ENCODE measurements around the gene AKIRIN2. TPM values are rescaled to one million over a fixed set of nuclear protein-coding genes. Genes with fewer than 3 reads are reported as not detected.

Gene AKIRIN2
- total and polyA plus RNA-seq, 2 experiments from 2014 or later, result 66.7 to 82.6 TPM

DNA sequence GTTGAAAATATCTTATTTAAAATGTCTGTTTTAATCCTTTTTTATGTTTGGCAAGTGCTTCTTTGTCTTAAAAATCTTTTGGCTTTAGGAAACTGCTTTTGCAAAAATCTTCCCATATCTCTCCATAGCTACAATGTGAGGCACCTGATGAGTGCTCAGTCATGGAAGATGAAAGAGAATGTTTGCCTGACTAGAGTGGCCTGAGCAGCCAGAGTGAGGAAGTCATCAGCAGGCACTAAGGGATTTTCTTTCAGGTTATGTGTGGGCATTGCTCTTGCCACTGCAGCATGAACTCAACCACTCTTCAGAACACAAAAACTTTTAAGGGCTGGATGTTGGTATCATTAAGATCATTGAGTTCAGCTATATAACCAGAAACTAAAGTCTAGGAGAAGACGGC lies 47.9 kb downstream of the AKIRIN2 start:
- no peaks in the 10 kb centered on the region for H3K27me3 ChIP-seq
- no peak overlapping the region for H3K4me3 ChIP-seq
- DNase-seq (ENCODE audit: low read depth in 1 of 2, low spot score in 1 of 2), result peak in 1 of 2 donors; percentile 19
- peaks cover 3% of the 10 kb centered on the region for H3K36me3 ChIP-seq
- H3K27ac ChIP-seq, result no peak overlapping the region
- peaks cover 15% of the 10 kb centered on the region for H3K4me1 ChIP-seq (ENCODE audit: low read depth)
- TF ChIP-seq, protein P1, sequence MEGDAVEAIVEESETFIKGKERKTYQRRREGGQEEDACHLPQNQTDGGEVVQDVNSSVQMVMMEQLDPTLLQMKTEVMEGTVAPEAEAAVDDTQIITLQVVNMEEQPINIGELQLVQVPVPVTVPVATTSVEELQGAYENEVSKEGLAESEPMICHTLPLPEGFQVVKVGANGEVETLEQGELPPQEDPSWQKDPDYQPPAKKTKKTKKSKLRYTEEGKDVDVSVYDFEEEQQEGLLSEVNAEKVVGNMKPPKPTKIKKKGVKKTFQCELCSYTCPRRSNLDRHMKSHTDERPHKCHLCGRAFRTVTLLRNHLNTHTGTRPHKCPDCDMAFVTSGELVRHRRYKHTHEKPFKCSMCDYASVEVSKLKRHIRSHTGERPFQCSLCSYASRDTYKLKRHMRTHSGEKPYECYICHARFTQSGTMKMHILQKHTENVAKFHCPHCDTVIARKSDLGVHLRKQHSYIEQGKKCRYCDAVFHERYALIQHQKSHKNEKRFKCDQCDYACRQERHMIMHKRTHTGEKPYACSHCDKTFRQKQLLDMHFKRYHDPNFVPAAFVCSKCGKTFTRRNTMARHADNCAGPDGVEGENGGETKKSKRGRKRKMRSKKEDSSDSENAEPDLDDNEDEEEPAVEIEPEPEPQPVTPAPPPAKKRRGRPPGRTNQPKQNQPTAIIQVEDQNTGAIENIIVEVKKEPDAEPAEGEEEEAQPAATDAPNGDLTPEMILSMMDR (IDR thresholded peaks at IDR 0.05; ENCODE audit: low read depth, low read length), result no peak
- no peaks in the 10 kb centered on the region for H3K9me3 ChIP-seq (ENCODE audit: low read depth)

DNA sequence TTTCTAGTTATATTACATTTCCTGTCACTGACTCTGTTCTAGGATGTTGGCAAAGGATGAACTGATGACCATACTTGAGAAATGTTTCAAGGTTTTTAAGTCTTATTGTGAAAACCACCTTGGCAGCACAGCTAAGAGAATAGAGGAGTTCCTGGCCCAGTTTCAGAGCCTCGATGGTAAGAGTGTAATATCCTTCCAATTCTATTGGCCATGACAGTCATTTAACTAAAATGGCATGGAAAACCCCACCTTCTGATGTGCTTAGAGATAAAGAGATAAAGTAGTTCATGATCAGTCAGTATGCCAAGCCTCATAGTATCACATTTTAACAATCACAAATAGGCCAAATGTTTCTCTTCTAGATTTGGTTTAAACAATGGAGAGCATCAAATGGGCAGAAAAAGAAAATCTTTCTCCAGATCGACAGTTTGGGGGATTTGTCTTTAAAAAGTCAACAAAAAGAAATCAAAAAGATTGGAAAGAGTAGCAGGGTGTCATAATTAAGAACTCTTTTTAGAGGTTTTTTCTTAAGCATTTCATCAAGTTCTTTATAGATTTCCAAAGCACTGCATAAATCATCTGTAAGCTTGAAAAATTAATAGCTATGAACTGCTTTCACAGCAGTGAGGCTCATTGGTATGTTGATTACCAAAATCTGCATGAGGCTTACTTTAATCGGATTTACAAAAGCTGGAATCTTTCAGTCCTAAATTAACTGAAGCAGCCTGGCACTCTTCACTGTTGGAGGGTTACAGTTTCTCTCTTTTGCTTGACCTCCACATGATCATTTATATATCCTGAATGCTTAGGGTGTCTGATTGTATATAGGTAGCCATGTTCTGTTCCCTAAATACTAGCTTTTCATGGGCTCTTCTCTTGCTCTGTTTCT lies 48.7 kb downstream of the AKIRIN2 start:
- H3K36me3 ChIP-seq, result peaks cover 3% of the 10 kb centered on the region
- H3K4me1 ChIP-seq (ENCODE audit: low read depth), result peaks cover 10% of the 10 kb centered on the region
- DNase-seq (ENCODE audit: low read depth in 1 of 2, low spot score in 1 of 2), result no peak

DNA sequence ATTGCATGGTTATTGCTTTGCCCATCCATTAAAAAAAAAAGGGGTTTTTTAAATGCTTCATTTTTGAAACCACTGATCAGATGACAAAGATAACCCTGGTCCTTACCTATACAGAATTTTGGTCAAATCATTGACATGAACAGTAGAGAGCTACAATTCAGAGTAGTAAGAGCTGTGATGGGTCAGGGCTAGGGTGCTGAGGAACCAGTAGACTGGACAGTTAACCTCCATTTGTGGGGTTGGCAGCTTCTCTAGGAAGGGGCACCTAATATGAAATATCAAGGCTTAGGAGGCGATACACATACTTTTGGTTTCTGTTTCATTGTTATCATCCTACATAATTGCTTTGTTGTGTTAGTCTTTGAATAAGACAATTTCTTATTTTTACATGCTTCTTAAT lies 57.0 kb downstream of the AKIRIN2 start:
- Histone ChIP-seq H3K9me3 (ENCODE audit: low read depth) (no peaks in the 10 kb centered on the region), H3K4me1 (ENCODE audit: low read depth) (no peaks in the 10 kb centered on the region), H3K27me3 (no peaks in the 10 kb centered on the region), H3K4me3 (no peak overlapping the region), H3K36me3 (no peaks in the 10 kb centered on the region), H3K27ac (no peak overlapping the region)
- TF ChIP-seq, protein P1 (IDR thresholded peaks at IDR 0.05; ENCODE audit: low read depth, low read length), result no peak
- no peak for DNase-seq (ENCODE audit: low read depth in 1 of 2, low spot score in 1 of 2)

More for the DNA sequence above, 48.7 kb downstream of the AKIRIN2 start:
- no peak overlapping the region for H3K27ac ChIP-seq
- H3K9me3 ChIP-seq (ENCODE audit: low read depth), result no peaks in the 10 kb centered on the region
- H3K27me3 ChIP-seq, result no peaks in the 10 kb centered on the region
- no peak overlapping the region for H3K4me3 ChIP-seq
- TF ChIP-seq, protein P1 (IDR thresholded peaks at IDR 0.05; ENCODE audit: low read depth, low read length), result no peak

DNA sequence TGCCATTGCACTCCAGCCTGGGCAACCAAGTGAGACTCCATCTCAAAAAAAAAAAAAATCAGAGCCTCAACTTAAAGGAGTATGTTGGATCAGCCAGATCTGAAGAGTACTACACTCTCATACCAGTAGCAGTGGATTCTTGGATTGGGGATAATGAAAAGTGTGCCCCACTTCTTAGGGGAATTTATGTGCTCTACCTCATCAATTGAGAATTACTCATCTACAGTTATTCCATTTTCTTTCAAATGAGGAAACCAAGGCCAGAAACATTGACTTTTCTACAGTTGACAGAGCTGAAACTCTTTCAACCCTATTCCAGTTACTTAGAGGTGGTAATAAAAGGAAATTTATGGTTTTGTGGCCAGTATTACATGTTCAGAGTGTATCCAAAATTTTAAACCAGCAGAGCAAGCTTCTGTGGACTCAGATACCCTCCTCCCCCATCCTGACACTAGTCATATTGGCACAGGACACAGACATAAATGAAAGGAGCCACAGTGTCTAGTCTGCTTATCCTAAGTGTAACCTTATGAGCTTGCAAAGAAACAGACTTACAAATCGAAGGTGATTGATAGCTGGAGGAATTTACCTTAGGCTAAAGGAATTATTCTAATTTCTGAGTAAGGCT lies 60.9 kb downstream of the AKIRIN2 start:
- TF ChIP-seq, protein P1 (IDR thresholded peaks at IDR 0.05; ENCODE audit: low read depth, low read length), result no peak
- Histone ChIP-seq H3K9me3 (ENCODE audit: low read depth) (no peaks in the 10 kb centered on the region), H3K27me3 (no peaks in the 10 kb centered on the region), H3K4me1 (ENCODE audit: low read depth) (no peaks in the 10 kb centered on the region), H3K27ac (peak overlapping the region; percentile 66), H3K4me3 (no peak overlapping the region), H3K36me3 (peaks cover 8% of the 10 kb centered on the region)
- DNase-seq (ENCODE audit: low read depth in 1 of 2, low spot score in 1 of 2), result no peak

DNA sequence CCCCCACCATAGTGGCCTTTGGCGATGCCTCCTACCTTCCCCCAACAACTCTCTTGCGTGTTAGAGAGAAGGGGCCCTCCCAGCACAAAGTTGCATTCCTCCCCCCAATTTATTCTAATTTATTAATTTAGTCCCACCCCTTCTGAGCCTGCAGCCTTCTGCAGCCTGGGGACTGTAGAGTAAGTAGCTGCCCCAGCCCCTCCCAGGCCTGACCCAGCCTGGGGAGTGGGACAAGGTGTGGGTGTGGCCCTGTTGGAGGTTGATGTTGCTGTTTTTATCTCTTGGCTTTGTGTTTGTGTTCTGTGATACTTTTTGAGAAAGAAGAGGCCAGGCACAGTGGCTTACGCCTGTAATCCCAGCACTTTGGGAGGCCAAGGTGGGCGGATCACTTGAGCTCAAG lies 62.7 kb downstream of the AKIRIN2 start:
- no peaks in the 10 kb centered on the region for H3K27me3 ChIP-seq
- no peaks in the 10 kb centered on the region for H3K9me3 ChIP-seq (ENCODE audit: low read depth)
- no peak overlapping the region for H3K4me3 ChIP-seq
- DNase-seq (ENCODE audit: low read depth in 1 of 2, low spot score in 1 of 2), result no peak
- TF ChIP-seq, protein P1 (IDR thresholded peaks at IDR 0.05; ENCODE audit: low read depth, low read length), result no peak
- H3K36me3 ChIP-seq, result peaks cover 11% of the 10 kb centered on the region
- no peak overlapping the region for H3K27ac ChIP-seq
- no peaks in the 10 kb centered on the region for H3K4me1 ChIP-seq (ENCODE audit: low read depth)

Data from cardiac muscle cell (in vitro differentiated cells and primary cell).